ENCODE results near the gene CTXN3.

Gene CTXN3

DNA sequence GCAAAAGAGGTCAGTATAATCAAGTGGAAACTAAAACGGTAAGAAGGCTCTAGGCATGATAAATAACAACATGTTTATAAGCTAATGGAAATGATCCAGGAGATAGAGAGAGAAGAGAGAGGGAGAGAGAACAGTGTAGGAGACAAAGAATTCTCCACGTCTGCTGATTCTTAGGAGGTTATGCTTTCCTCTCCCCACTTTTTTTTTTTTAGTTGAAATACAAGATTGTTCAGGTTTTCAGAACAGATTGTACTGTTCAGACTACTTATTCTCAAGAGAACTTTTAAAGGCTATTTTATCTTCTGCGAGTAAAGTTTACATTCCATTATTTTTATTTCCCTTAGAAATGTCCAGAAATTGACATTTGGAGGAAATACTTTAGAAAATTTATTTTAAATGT is 58.3 kb downstream of the CTXN3 start:
- H3K23ac ChIP-seq (ENCODE audit: low read length), result no peak overlapping the region
- no CpG with 5 or more reads among the region's 3 CpGs for WGBS (ENCODE audit: extremely low coverage, insufficient coverage, insufficient read length)
- no peak overlapping the region for H3K4me2 ChIP-seq (ENCODE audit: low read length)
- no peak overlapping the region for H3K4me3 ChIP-seq (ENCODE audit: low read depth, low read length)
- no peaks in the 10 kb centered on the region for H3K79me1 ChIP-seq (ENCODE audit: low read length)
- H4K8ac ChIP-seq (ENCODE audit: low read depth, low read length), result no peak overlapping the region
- no peak overlapping the region for H2AFZ ChIP-seq (ENCODE audit: insufficient read depth, low read length, poor library complexity)
- no peak overlapping the region for H2BK120ac ChIP-seq (ENCODE audit: insufficient read depth, low read length, poor library complexity)
- no peak overlapping the region for H4K91ac ChIP-seq (ENCODE audit: low read depth, low read length)
- no peak overlapping the region for H3K18ac ChIP-seq (ENCODE audit: low read length)
- H3K9ac ChIP-seq (ENCODE audit: low read length), result no peak overlapping the region
- H3K79me2 ChIP-seq (ENCODE audit: control insufficient read depth, insufficient read depth, low read length, poor library complexity), result no peaks in the 10 kb centered on the region
- H3K4me1 ChIP-seq (ENCODE audit: control insufficient read depth in 1 of 2, insufficient read depth in 2 of 2, low read length in 2 of 2), result peaks cover 0 to 2% of the 10 kb centered on the region in 2 experiments
- H3K36me3 ChIP-seq (ENCODE audit: control insufficient read depth in 1 of 2, insufficient read depth in 2 of 2, low read length in 2 of 2), result no peaks in the 10 kb centered on the region
- H3K14ac ChIP-seq (ENCODE audit: low read length), result no peak overlapping the region
- H3K27ac ChIP-seq (ENCODE audit: low read depth, low read length), result no peak overlapping the region
- no peak overlapping the region for H2AK5ac ChIP-seq (ENCODE audit: low read length)
- H3K9me3 ChIP-seq (ENCODE audit: insufficient read depth, low read depth, low read length), result no peaks in the 10 kb centered on the region
- no peak overlapping the region for H3K4ac ChIP-seq (ENCODE audit: low read depth, low read length)
- no peak overlapping the region for H2BK12ac ChIP-seq (ENCODE audit: low read length)
- H3K27me3 ChIP-seq (ENCODE audit: insufficient read depth, low read length), result no peaks in the 10 kb centered on the region
- no peak overlapping the region for H2BK5ac ChIP-seq (ENCODE audit: low read depth, low read length, poor library complexity)
- no peak for DNase-seq
- H4K12ac ChIP-seq (ENCODE audit: low read depth, low read length), result no peak overlapping the region
